Peyer's patch (tissue), 4 donors: ENCODE data around the gene SNRK.

ENCODE experiments used
- POLR2A ChIP-seq, 2 donors: fragments of 450-650 bp; IDR thresholded peaks; one replicate each; pipeline ENCODE4 v1.5.1; 2017; ENCODE audit warnings: antibody characterized with exemption in 2 of 2, mild to moderate bottlenecking in 2 of 2, moderate library complexity in 2 of 2
- TF ChIP-seq, protein P1 (sequence below), 6 experiments: fragments of 450-650 bp in 4 of 6; fragments of 200-600 bp in 2 of 6; sonication (generic) in 1 of 6; IDR thresholded peaks; one replicate each; pipeline ENCODE4 v1.5.1; 2017 to 2019; ENCODE audit warnings: antibody characterized with exemption in 6 of 6, mild to moderate bottlenecking in 3 of 6, moderate library complexity in 1 of 6

DNA sequence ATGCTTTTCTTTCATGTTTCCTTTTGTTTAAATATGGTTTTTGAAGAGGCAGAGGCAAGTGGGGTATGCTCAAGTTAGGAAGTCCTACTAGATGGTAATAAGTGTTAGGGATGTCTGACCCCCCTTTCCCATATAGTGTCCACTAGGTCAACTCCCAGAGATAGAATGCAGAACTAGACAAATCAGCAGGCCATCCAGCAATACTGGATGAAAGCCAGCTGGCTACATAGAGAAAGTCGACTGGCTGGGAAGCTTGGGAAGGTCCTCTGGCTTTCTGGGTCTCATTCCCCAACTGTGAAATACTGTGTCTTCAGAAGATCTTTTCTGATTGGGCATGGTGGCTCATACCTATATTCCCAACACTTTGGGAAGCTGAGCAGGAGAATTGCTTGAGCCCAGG, 113.8 kb downstream of the SNRK start:
- TF ChIP-seq, protein P1, sequence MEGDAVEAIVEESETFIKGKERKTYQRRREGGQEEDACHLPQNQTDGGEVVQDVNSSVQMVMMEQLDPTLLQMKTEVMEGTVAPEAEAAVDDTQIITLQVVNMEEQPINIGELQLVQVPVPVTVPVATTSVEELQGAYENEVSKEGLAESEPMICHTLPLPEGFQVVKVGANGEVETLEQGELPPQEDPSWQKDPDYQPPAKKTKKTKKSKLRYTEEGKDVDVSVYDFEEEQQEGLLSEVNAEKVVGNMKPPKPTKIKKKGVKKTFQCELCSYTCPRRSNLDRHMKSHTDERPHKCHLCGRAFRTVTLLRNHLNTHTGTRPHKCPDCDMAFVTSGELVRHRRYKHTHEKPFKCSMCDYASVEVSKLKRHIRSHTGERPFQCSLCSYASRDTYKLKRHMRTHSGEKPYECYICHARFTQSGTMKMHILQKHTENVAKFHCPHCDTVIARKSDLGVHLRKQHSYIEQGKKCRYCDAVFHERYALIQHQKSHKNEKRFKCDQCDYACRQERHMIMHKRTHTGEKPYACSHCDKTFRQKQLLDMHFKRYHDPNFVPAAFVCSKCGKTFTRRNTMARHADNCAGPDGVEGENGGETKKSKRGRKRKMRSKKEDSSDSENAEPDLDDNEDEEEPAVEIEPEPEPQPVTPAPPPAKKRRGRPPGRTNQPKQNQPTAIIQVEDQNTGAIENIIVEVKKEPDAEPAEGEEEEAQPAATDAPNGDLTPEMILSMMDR (IDR thresholded peaks at IDR 0.05): no peak
- TF ChIP-seq POLR2A (IDR thresholded peaks at IDR 0.05): no peak
